SH-SY5Y (cell line): ENCODE measurements around the gene DHDH.

Source experiments
- GATA2 ChIP-seq: IDR thresholded peaks from 2 replicates; pipeline ENCODE4 v1.6.1; 2011; ENCODE audit warnings: mild to moderate bottlenecking, low read depth, low read length
- GATA3 ChIP-seq: IDR thresholded peaks from 2 replicates; pipeline ENCODE4 v1.6.1; 2011; ENCODE audit warnings: low read depth, mild to moderate bottlenecking, low read length, moderate library complexity

GRCh38 chr19:48953141-48953540, 19.6 kb downstream of the DHDH start:
- TF ChIP-seq GATA3 (no peak), GATA2 (no peak)
